Adipocyte (in vitro differentiated cells): Measurements from ENCODE around the gene CACNA1I.

Source experiments
- DNase-seq: peaks from one replicate; pipeline ENCODE4 v3.0.0-alpha.2; 2015; ENCODE audit warnings: low read depth
- H3K27me3 ChIP-seq: replicated peaks from 2 replicates; pipeline ENCODE4 v1.7.0; 2013; ENCODE audit warnings: mild to moderate bottlenecking, low read length, moderate library complexity; ENCODE audit not compliant: control insufficient read depth, insufficient read depth
- H3K36me3 ChIP-seq: 2 replicates; pipeline ENCODE4 v1.7.0; 2013; ENCODE audit warnings: low read length, mild to moderate bottlenecking, moderate library complexity; ENCODE audit not compliant: control insufficient read depth, insufficient read depth, severe bottlenecking
- H3K4me1 ChIP-seq: 2 replicates; pipeline ENCODE4 v1.7.0; 2013; ENCODE audit warnings: mild to moderate bottlenecking, low read length, moderate library complexity; ENCODE audit not compliant: control insufficient read depth, insufficient read depth
- H3K4me3 ChIP-seq: 2 replicates; pipeline ENCODE4 v1.7.0; 2013; ENCODE audit warnings: mild to moderate bottlenecking, low read length, moderate library complexity
- H3K9ac ChIP-seq: 2 replicates; pipeline ENCODE4 v1.7.0; 2013; ENCODE audit warnings: mild to moderate bottlenecking, low read length, moderate library complexity
- H3K9me3 ChIP-seq: 2 replicates; pipeline ENCODE4 v1.7.0; 2013; ENCODE audit warnings: mild to moderate bottlenecking, low read length, moderate library complexity; ENCODE audit not compliant: control insufficient read depth

CACNA1I gene

DNA sequence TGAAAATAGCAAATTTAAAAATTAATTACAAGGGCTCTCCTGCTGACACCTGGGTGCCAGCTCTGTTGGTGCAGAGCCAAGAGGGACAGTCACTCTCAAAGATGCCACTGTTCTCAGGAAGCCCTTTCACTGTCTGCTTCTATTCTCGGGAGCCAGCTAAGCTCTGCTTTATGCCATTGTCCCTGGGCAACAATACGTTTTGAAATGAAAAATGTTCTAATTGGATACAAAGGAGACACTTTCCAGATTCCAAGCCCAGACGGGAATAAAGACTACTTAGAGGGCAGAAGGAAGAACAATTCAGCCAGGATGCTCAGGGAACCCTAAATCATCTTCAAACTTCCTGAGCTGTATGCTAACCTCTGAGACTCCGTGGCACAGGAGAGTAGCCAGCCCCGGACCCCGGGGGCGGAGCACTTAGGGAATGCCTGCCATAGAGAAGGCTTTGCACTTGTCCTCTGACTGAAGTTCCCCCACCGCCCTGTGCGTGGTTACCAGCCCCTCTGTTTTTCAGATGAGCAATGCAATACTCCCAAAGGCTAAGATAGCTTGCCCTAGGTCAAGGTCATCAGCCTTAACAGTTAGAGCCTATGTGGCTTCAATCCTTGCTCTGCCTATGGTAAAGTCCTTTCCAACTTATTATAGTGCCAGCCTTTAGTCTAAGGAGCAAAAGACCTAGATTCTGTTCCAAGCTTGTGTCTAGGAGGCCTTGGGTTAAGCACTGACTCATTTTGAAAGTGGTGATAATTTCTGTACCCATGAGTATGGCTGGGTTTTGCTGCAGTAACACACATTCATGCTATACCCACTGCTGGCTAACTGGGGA is 150.9 kb downstream of the CACNA1I start:
- no peak for DNase-seq
- H3K9ac ChIP-seq: no peak overlapping the region

DNA sequence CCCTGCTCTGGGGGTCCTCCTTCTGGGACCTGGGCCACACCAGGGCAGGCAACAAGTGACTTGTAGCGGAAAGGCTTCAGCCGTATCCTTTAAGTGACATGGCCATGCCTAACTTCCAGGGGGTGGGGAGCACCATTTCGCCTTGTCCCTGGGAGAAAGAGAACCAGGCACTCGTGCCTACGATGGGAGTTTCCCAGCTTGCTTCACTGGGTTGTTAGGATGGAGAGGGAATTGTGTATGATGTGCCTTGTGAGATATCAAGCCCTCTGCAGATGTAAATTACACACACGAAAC is 151.4 kb downstream of the CACNA1I start:
- no peaks in the 10 kb centered on the region for H3K36me3 ChIP-seq
- peaks cover 67% of the 10 kb centered on the region for H3K27me3 ChIP-seq
- DNase-seq: no peak
- no peaks in the 10 kb centered on the region for H3K4me1 ChIP-seq
- H3K4me3 ChIP-seq: no peak overlapping the region
- no peak overlapping the region for H3K9ac ChIP-seq
- H3K9me3 ChIP-seq: no peaks in the 10 kb centered on the region

More for the DNA sequence above, 150.9 kb downstream of the CACNA1I start:
- Histone ChIP-seq H3K4me1 (no peaks in the 10 kb centered on the region), H3K27me3 (peaks cover 62% of the 10 kb centered on the region), H3K36me3 (no peaks in the 10 kb centered on the region), H3K9me3 (no peaks in the 10 kb centered on the region), H3K4me3 (no peak overlapping the region)

DNA sequence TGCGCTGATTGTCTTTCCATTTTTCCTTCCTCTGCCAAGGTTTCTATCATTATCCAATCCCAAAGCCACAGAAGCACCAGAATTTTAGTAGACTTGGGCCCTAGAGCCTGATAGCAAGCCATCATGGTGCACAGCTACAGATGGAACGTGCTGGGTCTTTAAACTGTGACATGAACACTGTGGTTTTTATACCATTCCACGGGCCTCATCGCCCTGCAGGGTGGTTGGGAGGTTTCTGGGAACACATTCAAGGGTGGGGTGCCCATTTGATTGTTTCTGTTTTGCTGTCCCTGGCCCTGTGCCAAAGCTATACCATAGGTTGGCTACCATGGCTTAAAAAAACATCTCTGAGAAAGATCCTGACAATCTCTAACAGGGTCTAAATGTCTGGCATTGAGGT is 151.9 kb downstream of the CACNA1I start:
- Histone ChIP-seq H3K36me3 (no peaks in the 10 kb centered on the region), H3K9me3 (no peaks in the 10 kb centered on the region), H3K9ac (no peak overlapping the region), H3K4me1 (no peaks in the 10 kb centered on the region), H3K4me3 (no peak overlapping the region), H3K27me3 (peaks cover 68% of the 10 kb centered on the region)
- DNase-seq: no peak

DNA sequence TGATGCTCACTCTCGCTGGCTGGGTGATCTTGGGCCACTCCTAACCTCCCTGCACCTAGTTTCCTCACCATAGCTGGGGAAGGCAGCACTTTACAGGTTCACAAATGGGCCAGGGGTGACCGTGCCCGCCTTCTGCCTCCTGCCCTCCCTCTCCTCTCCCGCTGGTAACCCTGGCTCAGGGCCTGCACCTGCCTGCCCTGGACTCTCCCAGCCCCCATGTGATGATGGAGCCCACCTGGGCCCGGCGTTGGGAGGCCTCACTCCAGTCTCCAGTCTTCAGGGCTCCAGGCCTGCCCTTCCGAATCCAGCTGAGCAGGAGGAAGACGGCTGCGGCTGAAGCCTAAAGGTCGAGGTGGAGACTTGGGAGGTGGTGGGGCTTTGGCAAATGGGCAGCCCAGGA is 152.9 kb downstream of the CACNA1I start:
- no peak overlapping the region for H3K4me3 ChIP-seq
- H3K36me3 ChIP-seq: no peaks in the 10 kb centered on the region
- no peak for DNase-seq
- H3K9ac ChIP-seq: no peak overlapping the region
- no peaks in the 10 kb centered on the region for H3K4me1 ChIP-seq
- H3K9me3 ChIP-seq: no peaks in the 10 kb centered on the region
- peaks cover 68% of the 10 kb centered on the region for H3K27me3 ChIP-seq

DNA sequence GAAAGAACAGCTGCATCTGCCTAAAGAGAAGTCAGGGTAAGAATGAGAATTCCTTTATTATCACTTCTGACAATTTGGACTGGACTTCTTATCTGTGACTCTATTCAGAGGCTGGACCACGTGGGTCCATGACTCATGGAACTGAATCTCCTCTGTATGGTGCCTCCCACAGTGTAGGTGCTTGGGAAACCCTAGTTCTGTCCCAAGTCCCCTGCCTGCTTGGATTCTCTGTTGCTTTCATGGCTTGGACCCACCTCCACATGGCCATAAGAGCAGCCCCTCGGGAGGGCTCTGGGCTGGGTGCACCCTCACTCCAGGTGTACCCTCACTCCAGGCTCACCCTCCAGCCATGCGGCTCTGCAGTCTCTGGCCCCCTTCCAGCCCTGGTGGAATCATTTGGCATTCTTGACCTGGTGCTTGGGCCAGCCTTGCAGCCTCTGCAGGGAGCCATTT is 153.4 kb downstream of the CACNA1I start:
- Histone ChIP-seq H3K4me1 (no peaks in the 10 kb centered on the region), H3K4me3 (no peak overlapping the region), H3K9me3 (no peaks in the 10 kb centered on the region), H3K9ac (no peak overlapping the region), H3K27me3 (peaks cover 69% of the 10 kb centered on the region), H3K36me3 (no peaks in the 10 kb centered on the region)
- DNase-seq: no peak

DNA sequence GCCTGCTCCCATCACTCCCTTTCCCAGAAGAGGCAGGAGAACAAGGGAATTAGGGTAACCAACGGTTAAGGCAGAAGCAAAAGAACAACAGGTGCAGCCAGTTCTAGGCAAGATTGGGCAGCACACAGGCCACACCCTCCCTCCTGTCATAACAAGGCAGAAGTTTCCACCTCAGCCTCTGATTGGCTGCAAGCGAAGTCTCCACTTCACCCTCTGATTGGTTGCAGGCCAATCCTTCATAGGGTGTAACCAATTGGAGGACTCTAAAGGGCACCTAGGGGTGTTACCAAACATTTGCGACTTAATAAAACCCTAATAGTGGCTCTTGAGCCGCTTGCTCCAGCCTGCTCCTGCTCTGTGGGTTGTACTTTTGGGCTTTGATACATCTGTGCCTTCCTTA is 153.8 kb downstream of the CACNA1I start:
- no peaks in the 10 kb centered on the region for H3K4me1 ChIP-seq
- DNase-seq: no peak
- H3K27me3 ChIP-seq: peaks cover 64% of the 10 kb centered on the region

DNA sequence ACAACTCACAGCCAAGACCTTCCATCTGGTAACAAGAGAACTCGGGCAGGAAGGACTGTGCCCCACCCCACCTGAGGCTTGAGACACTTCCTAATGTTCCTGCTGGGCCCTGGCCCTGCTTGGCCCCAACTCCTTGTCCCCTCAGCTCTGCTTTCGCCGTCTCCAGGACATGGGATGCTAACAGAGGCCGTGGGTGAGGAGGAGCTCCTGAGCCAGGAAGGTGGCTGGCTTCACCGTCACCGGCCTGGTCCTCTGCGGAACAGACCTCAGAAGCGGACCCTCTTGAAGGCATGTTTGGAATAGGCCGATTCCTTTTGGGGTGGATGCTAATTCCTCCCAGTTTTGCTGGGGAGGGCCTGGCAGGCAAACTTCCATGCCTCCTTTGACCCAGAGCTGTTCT is 154.3 kb downstream of the CACNA1I start:
- no peak overlapping the region for H3K9ac ChIP-seq
- H3K27me3 ChIP-seq: peaks cover 67% of the 10 kb centered on the region
- no peaks in the 10 kb centered on the region for H3K36me3 ChIP-seq
- H3K4me1 ChIP-seq: no peaks in the 10 kb centered on the region
- no peaks in the 10 kb centered on the region for H3K9me3 ChIP-seq
- H3K4me3 ChIP-seq: no peak overlapping the region
- DNase-seq: no peak

More for the DNA sequence above, 153.8 kb downstream of the CACNA1I start:
- Histone ChIP-seq H3K4me3 (no peak overlapping the region), H3K36me3 (no peaks in the 10 kb centered on the region), H3K9ac (no peak overlapping the region), H3K9me3 (no peaks in the 10 kb centered on the region)

DNA sequence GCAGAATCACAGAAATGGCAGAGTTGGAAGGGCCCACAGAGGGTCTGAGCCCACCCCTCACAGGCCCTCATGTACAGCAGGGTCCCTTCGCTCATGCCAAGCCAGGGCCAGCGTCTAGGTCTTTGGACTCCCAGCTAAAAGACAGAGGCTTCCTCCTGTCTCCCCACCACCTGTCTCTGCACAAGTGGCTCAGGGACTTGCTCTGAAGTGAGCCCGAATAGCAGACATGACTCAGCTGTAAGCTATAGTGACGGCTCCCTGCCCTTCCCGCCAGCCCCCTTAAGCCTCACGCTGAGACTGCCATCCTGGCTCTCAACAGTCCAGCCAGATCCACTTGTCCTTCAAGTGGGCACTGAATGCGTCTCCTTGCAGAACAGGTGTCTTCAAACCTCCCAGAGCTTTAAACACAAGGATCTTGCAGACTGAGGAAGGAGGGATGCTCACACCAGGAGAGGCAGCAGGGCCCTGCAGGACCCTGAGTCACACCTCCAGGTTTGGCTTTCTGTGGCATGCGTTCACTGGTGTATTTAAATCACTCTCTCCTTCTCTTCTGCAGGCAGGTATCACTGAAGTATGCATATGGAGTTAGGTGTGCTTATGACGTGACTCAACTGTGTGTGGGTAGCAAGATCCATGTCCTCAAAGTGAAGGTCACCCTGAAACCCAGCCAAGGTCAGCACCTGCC is 154.9 kb downstream of the CACNA1I start:
- no peak overlapping the region for H3K4me3 ChIP-seq
- H3K27me3 ChIP-seq: peaks cover 64% of the 10 kb centered on the region
- no peaks in the 10 kb centered on the region for H3K36me3 ChIP-seq
- no peak for DNase-seq
- no peaks in the 10 kb centered on the region for H3K9me3 ChIP-seq
- no peak overlapping the region for H3K9ac ChIP-seq
- H3K4me1 ChIP-seq: no peaks in the 10 kb centered on the region

DNA sequence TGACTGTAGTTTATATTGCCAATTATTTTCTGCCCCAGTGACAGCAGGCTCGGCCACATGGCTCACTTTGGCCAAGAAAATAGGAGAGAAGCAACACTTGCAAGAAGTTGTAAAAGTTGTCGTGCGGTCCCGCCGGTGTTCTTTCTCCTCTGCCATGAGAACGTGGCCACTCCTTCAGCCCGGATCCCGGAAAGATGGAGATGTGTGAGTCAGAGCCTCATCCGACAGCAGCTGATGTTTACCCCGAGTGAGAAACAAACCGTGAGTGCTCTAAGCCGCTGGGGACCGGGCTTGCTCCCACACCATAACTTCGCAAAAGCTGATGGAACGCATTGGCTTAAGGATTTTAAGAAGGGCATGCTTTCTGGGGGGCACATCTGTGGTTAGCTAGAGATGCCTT is 157.0 kb downstream of the CACNA1I start:
- Histone ChIP-seq H3K4me1 (no peaks in the 10 kb centered on the region), H3K36me3 (no peaks in the 10 kb centered on the region), H3K27me3 (peaks cover 62% of the 10 kb centered on the region), H3K4me3 (no peak overlapping the region), H3K9me3 (no peaks in the 10 kb centered on the region), H3K9ac (no peak overlapping the region)
- DNase-seq: no peak

DNA sequence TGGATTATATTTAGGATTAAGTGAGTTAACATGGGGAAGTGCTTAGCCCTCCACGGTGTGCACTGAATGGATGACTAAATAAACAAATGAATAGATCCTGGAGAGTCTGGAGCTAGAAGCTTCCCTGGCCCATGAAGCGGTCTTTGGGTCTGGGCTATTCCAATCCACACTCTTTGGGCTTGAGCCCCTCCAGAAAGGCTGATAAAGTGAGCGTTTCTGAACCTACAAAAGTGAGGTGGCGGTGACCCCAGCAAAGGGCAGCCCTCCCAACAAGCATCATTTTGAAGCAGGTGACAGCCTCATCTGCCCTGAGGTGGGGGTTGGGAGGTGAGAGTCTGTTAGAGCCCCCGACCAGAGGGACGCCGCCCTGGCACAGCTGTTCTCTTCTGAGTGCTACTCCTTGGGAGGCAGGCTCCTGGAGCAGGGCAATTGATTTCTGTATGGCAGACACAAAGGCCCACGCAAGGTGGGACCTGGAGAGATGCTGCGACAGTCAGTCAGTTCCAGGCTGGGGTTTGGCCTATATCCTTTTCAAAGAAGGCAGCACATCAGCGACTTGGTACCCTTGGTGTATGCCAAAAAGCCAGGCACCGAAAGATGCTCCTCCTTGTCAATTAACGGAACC is 157.8 kb downstream of the CACNA1I start:
- no peak for DNase-seq
- Histone ChIP-seq H3K27me3 (peaks cover 63% of the 10 kb centered on the region), H3K9me3 (no peaks in the 10 kb centered on the region), H3K4me3 (no peak overlapping the region), H3K4me1 (no peaks in the 10 kb centered on the region), H3K36me3 (no peaks in the 10 kb centered on the region), H3K9ac (no peak overlapping the region)

DNA sequence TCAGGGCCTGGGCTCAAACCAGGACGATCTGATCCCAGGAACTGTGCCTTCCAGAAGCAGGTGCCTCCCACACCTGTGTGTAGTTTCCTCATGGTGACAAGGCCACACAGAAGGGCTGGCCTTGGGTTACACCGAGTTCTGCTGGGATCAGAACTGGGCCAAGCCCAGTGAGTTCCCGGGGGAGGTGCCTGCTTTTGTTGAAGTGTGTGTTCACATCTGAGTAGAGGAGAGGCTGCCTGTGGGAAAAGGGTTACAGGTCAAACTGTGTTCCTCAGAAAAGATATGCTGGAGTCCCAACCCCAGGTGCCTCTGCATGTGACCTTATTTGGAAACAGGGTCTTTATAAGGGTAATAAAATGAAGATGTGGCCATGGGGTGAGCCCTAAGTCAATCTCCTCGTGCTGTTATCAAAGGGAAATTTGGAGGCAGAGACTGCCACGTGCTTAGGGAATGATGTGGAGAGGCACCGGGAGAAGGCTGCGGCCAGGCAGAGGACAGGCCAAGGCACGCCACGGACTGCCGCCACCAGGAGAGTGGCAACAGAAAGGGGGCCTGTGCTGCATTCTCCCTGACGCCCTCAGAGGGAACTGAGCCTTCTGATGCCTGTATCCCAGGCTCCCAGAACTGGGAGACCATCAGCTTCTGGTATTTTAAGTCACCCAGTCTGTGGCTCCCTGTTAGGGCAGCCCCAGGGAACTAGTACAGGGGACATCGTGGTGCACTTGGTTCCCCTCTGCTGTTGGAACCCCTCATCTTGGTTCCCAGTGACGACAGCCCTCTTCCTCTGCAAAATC is 158.8 kb downstream of the CACNA1I start:
- Histone ChIP-seq H3K9ac (no peak overlapping the region), H3K4me1 (no peaks in the 10 kb centered on the region), H3K9me3 (no peaks in the 10 kb centered on the region), H3K4me3 (no peak overlapping the region), H3K36me3 (no peaks in the 10 kb centered on the region), H3K27me3 (peaks cover 65% of the 10 kb centered on the region)
- DNase-seq: no peak
